Stimulated activated CD4-positive, alpha-beta T cell treated with anti-CD3 and anti-CD28 coated beads, Interleukin-12 subunit alpha, Interleukin-12 subunit beta, amount 100 ng/mL, for 24 hours (primary cell): ENCODE measurements around the gene CMYA5.
"Not testable (repeated sequence)": the region's sequence is repeated elsewhere in the genome, so short reads cannot be mapped to it uniquely, and the experiment has no call there.

ENCODE experiments used
- DNase-seq, 2 experiments: peaks; one replicate each; pipeline ENCODE4 v3.0.0-alpha.2; 2020; ENCODE audit warnings: low read depth in 2 of 2

Gene CMYA5

DNA sequence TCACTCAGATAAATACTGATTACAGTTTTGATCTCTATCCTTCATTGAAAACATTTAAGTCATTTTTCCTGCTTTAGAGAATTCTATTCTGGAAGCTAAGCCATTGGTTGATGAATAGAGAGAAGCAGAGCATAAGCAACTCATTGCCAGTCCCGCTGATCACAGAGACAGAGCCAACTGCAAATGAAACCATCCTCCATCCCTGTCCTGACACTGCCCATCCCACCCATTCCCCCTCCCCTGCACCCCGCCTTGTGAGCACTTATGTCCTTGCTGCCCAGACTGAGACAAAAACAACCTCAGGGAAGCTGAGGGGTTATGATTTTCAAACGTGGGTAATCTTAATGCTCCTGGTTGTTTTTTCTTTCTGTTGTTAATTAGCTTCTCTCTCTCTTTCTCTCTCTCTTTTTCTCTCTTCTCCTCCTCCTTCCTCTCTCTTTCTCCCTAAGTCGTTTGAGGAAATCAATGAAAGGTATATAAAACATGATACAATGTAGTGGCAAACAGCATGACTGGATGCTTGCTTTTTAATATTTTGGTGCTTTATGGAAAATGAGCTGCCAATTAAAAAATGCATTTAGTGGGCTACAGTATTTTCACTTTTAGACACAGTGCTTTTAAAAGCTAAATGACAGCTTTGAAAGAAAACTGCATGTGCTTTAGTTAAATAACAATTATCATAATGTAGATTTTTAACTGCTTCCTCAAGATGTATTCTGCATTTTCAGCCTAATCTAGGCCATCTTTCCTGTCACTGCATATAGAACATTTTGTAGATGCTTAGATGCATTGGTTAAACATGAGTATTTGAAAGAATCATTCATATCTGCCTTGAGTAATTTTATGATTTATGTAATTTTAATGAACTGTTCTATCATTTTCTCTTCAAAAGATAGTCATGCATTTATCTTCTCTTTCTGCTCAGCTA is 57.3 kb downstream of the CMYA5 start:
- no peak for DNase-seq

- no peak for DNase-seq
Measured at GRCh38 chr5:79750611-79751510, 61.2 kb downstream of the CMYA5 start.

GRCh38 chr5:79753092-79753491 is 63.5 kb downstream of the CMYA5 start:
- DNase-seq, result no peak

DNA sequence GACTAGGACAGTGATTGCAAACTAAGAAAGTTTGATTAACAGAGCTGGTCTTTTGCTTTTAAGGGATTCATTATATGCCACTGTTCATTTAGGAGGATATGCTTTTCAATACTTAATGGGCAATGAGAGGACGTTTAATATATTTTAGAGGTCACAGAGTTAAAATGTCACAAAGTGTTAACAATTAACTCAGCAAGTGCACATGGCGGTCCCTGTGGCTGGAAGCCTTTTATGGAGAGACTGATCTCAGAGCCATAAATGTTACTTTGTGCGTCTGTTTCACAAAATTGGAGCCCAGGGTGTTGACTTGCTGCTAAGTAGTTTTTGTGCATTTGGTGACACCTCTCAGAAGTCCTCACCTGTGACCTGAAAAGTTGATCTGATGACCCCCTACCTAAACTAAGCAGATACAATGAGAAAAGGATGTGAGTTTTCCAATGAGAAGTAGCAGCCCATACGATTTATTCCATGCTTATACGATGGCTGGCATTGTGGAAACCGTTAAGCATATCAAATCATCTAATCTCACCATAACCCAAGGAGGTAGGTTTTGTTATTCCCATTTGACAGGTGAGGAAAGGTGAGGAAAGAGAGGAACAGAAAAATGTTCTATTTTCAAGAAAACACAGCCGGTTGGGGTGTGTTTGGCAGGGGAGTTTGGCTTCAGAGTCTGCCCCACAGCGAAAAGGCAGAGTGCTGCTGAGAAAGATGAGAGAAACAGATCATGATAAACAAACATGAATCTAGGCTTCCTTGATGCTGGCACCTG is 64.4 kb downstream of the CMYA5 start:
- no peak for DNase-seq

GRCh38 chr5:79754865-79755555 is 65.4 kb downstream of the CMYA5 start:
- DNase-seq, result no peak

DNA sequence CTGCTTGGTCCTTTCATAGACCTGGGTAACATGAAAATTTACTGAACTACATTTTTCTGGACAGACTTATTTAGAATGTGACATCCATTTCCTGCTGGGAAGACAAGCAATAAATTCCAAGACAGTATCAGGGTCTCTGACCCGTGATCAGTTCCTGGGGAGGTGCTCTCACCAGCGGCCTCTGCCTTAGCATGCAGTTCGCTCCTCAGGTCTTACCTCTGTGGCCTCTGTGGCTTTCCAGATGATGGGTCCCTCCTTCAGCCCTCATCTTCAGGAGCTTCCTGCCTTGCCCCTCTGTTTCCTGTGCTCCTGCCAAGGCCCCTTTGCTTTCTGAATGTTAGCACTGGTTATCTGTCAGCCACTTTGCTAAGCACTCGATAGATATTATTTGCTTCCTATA is 66.4 kb downstream of the CMYA5 start:
- DNase-seq, result no peak

DNA sequence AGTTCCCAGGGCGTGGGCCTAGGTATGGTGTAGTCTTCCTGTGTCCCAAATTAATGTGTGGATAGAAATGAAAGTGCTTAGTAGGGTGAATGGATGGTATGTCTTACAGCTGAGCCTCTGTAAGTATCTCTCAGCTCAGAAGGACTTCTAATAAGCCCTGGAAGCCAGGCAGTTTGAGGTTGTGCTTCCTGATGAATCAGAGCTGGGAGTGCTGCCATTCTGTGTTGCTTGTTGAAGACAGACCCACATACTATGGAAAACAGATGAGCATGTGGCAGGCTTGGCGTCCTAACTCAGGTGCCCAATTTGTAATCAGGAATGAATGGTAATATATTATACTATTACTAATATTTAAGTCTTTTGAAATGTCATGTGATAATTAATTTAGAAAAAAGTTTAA is 69.8 kb downstream of the CMYA5 start:
- no peak for DNase-seq

- no peak for DNase-seq
Measured at GRCh38 chr5:79759848-79760247, 70.2 kb downstream of the CMYA5 start.

DNA sequence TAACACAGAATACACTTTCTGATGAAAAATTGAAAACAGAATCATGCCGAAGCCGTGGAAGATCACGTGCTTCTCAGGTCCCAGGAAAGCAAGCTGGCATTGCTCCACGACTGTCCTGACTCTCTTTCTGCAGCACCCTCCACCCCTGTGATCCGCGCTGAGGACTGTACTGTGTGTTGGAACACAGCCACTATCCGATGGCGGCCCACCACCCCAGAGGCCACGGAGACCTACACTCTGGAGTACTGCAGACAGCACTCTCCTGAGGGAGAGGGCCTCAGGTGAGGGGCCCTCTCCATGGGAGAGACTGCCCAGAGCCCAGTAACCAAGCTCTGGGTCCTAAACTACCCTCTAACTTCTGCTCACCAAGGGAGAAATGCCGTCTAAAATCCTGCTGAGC is 73.3 kb downstream of the CMYA5 start:
- DNase-seq, result no peak

GRCh38 chr5:79764147-79764546 is 74.5 kb downstream of the CMYA5 start:
- DNase-seq, result not testable (repeated sequence)

GRCh38 chr5:79771387-79771786 is 81.8 kb downstream of the CMYA5 start:
- no peak for DNase-seq

DNA sequence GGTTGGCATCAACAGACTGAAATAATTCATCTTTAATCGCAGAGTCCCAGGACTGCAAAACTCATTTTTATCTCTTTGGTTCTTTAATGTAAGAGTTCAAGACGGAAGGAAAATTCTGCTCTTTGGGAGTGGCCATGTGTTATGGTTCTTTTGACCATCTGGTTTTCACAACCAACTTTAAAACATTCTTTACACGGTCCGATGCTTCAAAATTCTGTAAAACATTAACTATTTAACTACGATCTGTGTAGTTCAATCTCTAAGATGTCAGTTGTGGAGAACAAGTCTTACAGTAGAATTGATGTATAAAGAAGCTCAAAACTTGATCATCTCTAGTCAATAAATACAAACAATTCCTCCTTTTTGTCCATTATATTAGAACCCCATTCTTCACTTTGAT is 83.0 kb downstream of the CMYA5 start:
- DNase-seq, result no peak

DNA sequence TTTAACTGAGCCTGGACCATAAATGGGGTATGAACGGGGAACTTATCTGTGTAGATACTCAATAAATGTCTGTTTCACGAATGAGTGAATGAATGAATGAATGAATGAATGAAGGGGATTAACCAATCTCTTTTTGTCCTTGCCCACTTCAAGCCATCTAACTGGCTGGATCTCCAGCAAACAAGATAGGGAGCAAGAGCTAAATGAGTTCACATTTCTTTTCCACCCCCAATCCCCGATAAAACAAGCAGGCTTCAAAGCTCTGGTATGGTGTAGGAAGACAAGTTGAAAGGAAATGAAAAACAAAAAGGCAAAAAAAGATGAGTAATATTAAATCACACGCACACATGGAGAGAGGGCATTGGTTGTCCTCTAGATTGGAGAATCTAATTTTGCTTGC is 84.0 kb downstream of the CMYA5 start:
- DNase-seq, result no peak

DNA sequence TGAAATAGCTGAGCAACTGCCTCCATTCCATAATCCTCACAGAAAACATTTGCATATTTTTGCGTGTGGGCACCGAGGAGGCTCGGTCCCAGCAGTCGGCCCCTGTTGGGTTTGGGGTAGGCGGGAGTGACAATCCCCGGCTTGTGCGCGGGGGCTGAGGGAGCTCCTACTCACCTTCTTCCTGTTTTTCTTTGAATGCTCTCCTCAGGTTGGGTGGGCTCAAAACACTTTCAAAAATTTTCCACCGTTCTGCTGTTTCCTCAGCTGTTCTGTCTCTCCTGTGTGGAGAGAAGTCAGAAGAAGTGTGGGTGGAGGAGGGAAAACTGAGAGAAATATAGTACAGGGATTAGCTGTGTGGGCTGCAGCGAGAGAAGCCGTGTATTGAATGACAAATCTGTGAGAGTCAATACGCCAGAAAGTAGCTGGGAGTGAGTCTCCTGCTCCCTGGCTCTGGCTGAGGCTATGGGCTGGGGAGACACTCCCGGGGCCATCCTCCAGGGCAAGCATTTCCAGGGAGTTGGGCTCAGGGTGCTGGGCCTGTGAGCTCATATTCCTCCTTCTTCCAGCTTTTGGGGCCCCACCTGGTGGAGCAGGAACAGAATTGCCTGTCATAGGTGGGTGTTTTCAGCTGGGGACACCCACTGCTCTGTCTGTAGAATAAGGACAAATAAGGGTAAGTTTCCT is 84.7 kb downstream of the CMYA5 start:
- no peak for DNase-seq

DNA sequence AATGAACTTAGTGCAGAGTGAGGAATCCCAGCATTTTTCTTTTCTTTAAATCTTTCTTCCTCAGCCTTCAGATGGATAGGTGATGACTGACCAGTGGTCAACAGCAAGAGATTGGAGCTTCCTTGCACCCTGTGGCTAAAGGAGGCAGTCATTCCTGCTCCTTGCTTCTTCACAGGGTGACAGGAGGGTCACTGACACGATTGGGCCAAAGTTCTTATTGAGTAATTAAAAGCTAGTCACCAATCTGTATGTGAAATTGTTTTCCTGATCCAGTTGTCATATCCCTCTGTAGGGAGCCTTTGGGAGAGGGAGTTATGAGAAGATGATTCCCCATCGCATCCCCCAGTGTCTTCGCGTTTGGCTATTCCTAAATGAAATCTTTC is 85.2 kb downstream of the CMYA5 start:
- DNase-seq, result no peak

DNA sequence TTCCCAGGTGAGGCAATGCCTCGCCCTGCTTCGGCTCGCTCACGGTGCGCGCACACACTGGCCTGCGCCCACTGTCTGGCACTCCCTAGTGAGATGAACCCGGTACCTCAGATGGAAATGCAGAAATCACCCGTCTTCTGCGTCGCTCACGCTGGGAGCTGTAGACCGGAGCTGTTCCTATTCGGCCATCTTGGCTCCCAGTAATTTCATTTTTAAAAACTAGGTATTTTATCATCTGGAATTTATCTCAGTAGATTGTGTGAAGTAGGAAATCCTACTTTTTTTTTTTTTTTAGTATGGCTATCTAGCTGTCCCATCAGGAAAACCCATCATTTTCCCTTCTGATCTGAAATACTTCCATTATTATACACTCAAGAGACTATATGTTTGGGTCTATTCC is 95.1 kb downstream of the CMYA5 start:
- DNase-seq, result not testable (repeated sequence)

- DNase-seq, result no peak
Measured at GRCh38 chr5:79785983-79786382, 96.3 kb downstream of the CMYA5 start.

GRCh38 chr5:79787448-79787847 is 97.8 kb downstream of the CMYA5 start:
- no peak for DNase-seq

DNA sequence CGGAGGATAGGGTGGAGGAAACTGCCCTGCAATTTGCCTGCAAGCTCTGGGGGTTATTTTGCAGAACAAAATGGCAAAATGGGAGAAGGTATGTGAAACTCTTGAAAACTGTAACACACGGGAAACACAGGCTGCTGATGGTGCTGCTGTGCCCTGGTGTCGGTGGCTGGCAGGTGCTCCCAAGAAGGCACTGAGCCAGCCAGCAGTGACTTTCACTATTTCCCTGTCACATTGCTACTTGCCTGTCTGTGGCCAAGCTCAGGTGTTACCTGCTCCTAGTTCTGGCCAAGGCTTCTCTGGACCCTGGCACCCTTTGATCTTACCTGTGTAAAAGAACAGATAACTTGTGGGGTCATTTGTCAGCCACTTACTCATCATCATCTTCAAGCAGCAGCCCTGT is 102.2 kb downstream of the CMYA5 start:
- DNase-seq, result no peak

GRCh38 chr5:79792463-79792862 is 102.8 kb downstream of the CMYA5 start:
- no peak for DNase-seq

DNA sequence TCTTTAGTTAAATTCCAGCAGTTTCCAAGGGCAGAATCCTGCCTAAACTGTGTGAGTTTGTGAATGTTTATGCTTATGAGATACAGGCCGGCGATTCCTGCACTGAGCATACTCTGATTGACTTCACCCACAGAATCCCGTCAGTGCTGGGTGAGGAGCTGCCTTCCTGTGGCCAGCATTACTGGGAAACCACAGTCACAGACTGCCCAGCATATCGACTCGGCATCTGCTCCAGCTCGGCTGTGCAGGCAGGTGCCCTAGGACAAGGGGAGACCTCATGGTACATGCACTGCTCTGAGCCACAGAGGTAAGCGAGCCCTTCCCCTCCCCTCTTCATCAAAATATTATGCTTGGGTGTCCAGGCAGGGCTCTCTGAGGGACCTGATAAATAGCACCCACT is 103.7 kb downstream of the CMYA5 start:
- DNase-seq, result no peak
